GM18909 (cell line): ENCODE data around the gene CD151.

Experiments
- ATAC-seq: cut with Tn5 transposase; IDR thresholded peaks from one replicate; pipeline ENCODE4 v1.9.1; 2021; ENCODE audit warnings: mild to moderate bottlenecking; ENCODE audit not compliant: unreplicated experiment, poor library complexity

The CD151 gene

DNA sequence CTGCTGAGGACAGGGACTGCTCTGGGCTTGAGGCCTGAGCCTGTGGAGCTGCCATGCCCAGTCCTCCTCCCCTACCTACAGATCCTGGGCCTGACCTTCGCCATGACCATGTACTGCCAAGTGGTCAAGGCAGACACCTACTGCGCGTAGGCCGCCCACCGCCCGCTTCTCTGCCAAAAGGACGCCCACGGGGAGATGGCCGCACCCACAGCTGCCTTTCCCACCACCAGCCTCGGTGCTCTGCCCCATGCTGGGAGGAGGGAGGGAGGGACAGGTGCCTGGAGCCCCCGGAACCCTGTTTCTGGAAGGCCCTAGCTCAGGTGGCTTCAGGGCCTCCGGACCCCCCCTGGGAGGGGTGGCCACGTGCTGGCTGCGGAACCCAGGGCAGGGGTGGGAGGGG, 33.7 kb downstream of the CD151 start:
- no peak for ATAC-seq

DNA sequence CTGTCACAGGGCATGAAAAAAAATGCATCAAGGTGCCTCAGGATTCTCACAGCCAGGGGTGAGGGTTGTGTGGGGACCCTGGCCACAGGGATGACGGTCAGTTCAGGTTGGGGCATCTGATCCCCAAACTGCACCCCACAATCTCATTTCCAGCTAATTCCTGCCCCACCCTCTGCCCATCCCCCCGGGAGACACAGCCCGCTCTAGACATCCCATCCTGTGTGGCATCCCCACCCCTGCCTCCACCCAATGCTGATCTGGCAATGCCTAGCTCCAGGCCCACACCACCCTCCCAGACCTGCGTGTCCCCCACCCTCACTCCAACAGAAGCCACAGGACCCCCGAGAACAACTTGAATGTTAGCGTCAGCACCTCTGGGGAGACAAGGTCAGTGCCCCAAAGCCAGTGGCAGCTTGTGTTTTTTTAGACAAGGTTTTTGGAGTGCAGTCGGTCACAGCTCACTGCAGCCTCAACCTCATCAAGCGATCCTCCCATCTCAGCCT, 35.2 kb downstream of the CD151 start:
- ATAC-seq = no peak

DNA sequence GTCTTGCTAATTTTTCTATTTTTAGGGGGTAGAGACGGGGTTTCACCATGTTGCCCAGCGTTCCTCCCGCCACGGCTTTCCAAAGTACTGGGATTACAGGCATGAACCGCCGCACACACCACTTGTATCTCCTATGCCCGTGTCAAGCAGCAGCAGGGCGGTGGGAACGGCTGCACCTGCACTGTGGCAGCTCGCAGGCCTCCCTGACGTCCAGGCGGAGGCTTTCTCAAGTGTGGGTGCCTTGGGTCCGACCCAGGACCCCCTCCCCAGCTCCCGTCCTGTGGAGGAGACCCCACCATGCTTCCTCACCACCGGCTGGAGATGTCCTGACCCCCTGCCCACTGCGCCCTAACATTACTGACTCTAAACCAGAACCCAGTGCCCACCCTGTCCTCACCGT, 35.6 kb downstream of the CD151 start:
- no peak for ATAC-seq

DNA sequence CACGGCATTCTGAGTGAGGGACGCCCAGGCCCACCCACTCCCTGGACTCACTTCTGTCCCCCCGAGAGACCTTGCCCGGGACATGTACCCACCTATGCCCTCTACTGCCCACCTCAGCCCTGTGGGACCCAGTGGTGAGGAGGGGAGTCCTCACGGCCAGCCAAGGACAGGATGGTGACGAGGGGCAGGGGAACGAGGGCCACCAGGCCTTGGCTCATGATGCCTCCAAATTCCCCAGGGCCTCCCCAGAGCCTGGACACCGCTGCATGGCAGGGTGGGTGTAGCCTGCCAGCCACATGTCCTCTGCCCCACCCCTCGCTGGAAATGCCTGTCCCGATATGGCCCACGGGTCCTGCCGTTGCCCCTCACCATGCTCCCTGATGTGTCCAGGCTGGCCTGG, 36.0 kb downstream of the CD151 start:
- ATAC-seq = no peak

DNA sequence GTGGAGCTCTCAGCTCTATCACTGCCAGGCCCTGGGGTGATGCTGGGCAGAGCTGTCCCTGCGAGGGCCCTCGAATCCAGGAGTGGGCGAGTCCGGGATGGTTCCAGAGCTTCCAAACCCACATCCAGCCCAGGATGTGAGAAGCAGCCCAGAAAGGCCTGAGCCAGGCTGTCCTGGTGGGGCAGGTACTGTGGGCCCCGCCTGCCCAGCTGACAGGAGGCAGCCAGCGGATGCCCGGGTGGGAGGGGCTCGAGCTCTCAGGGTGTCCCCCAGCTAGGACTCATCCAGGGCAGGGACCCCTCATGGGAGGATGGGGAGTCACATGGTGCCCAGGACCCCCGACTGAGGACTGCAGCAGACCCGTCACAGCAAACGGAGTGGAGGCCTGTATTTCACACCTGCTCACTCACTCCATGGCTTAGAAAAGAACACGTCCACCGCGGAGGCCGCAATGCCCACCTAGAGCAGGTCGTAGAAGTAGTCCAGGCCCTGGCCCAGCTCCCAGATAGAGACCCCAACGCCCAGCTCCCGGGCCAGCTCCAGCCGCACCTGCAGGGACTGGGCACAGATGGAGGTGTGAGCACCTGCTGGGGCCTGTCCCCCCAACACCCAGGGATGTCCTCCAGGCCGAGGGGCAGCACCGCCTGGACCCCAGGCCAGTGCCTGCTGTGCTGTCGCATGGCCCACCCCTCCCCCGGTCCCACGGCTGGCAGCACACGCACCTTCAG, 36.8 kb downstream of the CD151 start:
- ATAC-seq = no peak

DNA sequence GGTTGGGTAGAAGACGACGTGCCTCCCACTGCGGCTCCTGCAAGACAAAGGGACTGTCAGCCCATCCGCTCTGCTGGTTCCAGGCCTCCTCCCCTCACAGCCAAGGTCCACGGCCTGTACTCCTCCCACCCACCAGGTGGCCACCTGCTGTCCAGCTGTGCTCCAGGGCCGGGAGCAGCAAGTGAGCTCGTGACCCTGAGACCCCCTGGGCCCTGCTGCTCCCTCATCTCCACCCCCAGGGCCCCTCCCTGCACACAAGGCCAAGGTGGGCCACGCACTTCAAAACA, 37.3 kb downstream of the CD151 start:
- ATAC-seq = no peak

DNA sequence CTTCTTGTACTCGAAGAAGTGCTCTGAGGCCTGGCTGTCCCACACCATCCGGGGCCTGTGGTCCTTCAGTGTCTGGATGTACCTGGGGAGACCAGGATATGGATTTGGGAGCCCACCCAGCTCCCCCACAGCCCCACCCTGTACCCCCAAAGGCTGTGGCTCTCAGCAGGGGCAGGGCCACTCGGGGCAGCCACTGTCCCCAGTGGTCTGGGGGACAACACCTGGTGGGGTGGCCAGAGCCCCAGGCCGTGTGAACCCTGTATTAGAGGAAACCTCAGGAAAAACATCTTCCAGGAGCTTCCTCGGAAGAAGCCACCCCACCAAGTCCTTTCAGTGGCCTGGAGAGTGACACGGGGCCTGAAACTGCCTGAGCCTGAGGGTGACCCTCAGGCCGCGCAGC, 37.7 kb downstream of the CD151 start:
- ATAC-seq = no peak

DNA sequence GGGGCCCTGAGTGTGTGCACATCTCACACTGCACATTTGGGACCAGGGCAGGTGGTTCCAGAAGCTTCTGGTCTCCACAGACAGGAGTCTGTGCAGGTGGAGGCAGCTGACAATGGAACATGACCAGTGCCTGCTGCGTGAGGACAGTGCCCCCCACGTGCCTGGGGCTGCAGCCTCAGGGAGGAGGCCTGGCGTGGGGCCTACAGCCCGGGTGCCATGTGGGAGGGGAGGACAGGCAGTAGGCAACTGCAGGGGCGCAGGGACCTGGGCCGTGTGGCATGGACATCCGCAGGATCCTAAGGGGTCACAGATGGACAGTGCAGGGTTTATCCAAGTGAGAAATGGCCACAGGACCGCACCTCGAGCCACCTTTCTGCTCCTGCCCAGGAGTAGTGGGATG, 38.7 kb downstream of the CD151 start:
- ATAC-seq = no peak

DNA sequence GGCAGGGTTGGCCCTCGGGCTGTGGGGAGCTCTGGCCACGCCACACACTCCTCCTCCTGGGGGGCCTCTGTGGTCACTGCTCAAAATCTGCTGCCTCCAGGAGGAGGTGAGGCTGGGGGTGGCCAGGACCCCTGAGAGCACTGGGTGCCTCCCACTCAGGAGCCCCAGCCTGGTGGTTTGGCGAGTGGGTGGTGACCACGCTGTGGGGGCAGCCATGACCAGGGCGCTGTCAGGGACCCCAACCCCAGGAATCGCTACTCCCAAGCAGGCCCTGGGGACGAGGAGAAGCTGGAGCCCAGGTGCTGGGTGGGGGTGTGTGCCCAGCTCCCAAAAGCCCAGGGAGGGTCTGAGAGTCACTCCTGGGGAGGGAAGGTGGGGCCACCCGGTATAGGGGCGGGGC, 40.0 kb downstream of the CD151 start:
- no peak for ATAC-seq

DNA sequence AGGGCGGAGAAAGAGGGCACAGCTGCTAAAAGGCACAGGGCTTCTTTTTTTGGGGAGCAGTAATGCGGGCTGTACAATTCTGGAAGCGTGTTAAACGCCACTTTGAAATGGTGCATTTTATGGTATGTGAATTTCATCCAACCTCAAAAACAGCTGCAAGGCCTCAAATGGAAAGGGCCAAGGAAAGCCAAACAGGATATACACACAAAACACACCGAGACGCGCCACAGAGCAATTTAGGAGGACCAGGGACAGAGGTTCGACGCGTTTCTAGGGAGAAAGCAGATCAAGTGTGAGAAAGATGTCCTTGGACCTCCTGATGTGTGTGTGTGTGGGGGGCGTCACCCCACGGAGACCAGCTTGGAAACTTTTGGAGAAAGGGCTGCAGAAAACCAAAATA, 41.0 kb downstream of the CD151 start:
- no peak for ATAC-seq

DNA sequence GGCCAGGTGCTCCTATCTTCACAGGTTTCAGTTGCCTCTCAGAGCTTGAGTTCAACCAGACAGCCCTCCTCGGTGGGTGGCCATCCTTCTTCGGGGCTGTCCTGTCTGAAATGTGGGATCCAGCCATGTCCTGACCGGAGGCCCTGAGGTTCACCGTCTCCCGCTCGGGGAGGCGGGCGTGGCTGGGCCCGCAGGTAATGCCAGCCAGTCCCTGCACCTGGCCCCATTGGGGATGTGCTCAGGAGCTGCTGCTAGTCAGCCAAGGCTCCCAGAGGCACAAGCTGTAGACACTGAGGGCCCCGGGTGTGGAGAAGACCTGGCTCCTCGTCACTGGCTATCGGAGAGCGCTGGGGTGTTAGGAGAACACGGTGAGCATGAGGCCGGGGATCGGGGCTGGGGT, 42.5 kb downstream of the CD151 start:
- ATAC-seq = no peak

DNA sequence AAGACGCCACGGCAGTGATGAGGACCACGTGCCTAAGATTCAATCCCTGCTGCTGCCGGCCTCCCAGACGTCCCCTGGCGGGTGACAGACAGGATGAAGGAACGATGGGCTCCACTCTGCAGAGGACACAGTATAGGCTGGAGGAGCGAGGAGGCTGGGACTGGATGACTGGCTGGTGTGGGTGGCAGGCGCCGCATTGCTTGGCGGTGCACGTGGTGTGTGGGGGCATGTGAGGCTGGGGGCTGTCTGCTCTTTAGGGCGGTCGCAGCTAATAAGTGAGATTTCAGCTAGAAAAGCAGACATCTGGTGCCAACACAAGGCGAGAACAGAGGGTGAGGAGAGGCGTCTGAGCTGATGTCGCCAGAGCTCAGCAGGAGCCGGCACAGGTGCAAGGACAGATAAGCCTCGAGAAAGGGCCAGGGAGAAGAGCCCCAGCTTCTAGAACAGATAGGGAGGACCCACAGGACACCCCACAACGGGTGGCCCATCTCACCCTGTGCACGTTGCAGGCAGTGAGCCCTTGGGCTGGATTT, 43.1 kb downstream of the CD151 start:
- ATAC-seq = no peak

DNA sequence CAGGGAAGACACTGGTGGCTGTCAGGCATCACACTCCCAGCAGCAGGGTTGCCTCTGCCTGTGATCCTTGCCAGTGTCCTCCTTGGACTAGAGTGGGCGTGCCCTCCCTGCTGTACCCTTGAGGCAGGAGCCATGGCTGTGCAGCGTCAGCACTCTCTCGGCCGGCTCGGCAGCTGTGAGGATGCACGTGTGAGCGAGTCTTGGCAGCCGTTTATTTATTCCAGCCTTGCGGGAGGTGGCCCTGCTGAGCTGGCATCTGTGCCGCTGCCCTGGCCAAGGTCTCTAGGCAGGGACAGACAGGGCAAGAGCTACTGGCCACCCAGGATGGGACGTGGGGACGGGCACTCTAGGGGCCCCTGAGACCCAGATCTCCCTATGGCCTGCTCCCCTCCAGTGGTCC, 43.8 kb downstream of the CD151 start:
- no peak for ATAC-seq

DNA sequence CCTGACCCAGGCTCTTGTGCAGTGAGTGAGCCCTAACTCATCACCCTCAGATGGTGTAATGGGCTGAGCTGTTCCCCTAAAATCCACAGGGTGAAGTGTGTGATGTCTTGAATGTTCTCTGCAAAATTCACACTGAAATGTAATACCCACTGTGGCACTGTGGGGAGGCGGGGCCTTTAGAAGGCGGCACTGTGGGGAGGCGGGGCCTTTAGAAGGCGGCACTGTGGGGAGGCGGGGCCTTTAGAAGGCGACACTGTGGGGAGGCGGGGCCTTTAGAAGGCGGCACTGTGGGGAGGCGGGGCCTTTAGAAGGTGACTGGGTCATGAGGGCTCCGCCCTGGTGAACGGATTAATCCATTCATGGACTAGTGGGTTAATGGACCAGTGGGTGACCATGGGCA, 44.8 kb downstream of the CD151 start:
- no peak for ATAC-seq

DNA sequence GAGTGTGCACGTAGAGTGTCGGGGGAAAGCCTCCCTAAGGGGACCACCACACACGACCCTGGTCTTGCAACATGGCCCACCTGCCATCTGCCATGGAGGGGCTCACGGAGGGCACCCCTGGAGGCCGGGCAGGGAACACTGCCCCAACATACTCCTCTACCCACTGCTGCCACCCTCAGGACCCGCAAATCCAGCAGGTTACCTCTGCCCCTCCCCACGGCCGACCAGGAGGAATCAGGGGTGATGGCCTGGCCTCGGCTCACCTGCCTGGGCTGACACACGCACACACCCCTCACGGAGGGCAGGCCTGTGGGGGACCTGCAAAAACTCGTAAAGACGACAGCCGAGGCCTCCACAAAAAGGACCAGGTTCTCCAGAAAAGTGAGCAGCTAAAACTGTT, 47.7 kb downstream of the CD151 start:
- no peak for ATAC-seq

DNA sequence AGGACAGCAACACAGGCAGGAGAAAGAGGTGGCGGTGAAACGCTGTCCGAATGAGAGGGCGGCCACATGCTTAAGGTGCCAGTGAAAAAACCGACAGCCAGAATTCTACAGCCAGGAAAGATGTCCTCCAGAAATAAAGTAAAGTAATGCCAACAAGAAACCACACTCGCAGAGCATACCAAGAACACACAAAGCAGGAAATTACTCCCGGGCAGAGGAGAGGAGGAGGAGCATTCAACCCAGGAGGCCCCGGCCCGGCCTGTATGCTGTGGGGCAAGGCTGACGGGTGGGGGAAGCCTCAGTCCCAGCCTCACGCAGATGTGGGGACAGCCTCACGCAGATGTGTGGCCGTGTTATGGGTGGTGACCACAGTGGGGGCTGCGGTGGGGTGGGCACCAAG, 49.8 kb downstream of the CD151 start:
- ATAC-seq = no peak

DNA sequence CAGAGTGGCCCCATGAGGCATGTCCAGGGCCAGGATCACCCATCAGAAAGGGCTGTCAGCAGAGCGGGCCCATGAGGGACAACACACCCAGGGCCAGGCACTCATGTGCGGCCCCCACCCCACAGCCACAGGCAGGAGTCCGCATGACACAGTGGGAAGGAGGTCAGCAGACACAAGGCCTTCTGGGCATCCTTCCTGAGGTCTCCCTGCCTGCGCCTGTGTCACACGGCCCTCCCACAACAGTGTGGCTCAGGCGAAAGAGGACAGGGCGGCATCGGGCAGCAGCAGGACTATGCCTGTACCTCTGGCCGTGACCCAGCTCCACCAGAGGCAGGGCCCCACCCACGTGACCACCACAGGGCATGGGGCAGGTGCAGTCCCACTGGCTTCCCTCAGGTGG, 50.8 kb downstream of the CD151 start:
- ATAC-seq = no peak

DNA sequence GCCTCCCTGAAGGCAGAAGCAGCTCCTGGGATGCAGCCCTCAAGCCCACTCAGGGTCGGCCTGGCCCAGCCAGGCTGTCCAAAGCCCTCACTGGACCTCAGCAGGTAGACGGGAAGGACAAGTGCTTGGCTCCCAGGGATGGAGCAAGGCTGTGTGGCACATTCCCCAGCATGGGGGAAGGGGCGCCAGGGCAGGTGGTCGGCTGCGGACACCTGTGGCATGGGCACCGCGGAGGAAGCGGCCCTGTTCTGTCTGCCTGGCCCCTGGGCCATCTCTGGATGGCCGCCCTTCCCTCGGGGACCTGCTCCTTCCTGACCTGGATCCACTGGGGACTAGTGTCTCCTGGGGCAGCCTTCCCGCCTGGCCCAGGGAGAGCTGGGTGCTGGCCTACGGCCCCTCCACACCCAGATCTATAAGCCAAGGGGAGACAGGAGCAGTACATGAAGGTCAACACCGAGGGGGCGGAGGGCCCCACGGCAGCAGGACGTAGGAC, 51.9 kb downstream of the CD151 start:
- ATAC-seq = no peak

DNA sequence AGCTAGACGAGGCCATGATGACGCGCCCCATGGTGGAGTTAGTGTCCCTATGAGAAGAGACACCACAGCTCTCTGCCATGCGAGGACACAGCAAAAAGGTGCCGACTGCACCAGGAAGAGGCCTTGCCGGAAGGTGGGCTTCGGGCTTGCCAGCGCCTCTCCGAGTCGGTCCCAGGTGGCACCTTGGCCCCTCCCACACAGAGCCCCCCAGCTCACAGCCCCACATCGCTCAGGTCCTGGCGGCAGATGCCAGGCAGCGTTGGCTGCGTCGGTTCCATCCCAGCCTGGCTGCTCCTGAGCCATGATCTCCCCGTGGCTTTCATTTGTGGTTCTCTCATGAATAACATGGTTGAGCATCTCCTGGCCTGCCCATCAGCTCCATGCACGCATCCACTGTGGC, 53.8 kb downstream of the CD151 start:
- ATAC-seq = no peak

DNA sequence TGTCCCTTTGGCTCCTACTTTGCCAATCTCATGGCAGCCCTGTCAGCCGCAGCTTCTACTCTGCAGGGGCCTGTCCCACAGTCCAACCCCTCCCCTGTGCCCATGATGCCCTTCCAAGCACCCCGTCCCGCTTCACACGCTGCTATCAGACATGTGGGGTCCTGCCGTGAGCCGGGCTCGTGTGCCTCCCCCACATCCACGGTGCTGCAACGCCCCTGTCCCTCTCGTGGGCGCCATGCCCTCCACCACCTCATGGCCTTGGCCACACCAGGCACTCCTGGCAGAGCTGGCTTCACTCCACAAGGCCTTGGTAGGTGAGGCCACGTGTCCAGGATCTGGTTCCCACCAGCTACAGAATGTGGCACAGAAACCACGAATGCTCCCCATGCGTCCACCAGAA, 54.8 kb downstream of the CD151 start:
- ATAC-seq = no peak
